SJCRH30 (cell line): ENCODE results near the gene IREB2. TPM values are rescaled to one million over a fixed set of nuclear protein-coding genes. Genes with fewer than 3 reads are reported as not detected.
"Not testable (repeated sequence)": the region's sequence is repeated elsewhere in the genome, so short reads cannot be mapped to it uniquely, and the experiment has no call there.

ENCODE experiments used
- DNase-seq, 2 experiments: peaks; one replicate each; pipeline ENCODE4 v3.0.0-alpha.2; 2015 to 2020
- H3K27ac ChIP-seq: fragments of 250-450 bp; sonication (Bioruptor Pico); 2 replicates; pipeline ENCODE4 v1.5.1; 2020; ENCODE audit warnings: mild to moderate bottlenecking, moderate library complexity
- H3K27me3 ChIP-seq: fragments of 250-450 bp; sonication (Bioruptor Pico); 2 replicates; pipeline ENCODE4 v1.5.1; 2020; ENCODE audit warnings: mild to moderate bottlenecking, moderate library complexity
- H3K36me3 ChIP-seq: fragments of 250-450 bp; sonication (Bioruptor Pico); 2 replicates; pipeline ENCODE4 v1.5.1; 2020; ENCODE audit warnings: mild to moderate bottlenecking, moderate library complexity
- H3K4me1 ChIP-seq: fragments of 250-450 bp; sonication (Bioruptor Pico); 2 replicates; pipeline ENCODE4 v1.5.1; 2020; ENCODE audit warnings: mild to moderate bottlenecking, moderate library complexity
- H3K4me3 ChIP-seq: fragments of 250-450 bp; sonication (Bioruptor Pico); 2 replicates; pipeline ENCODE4 v1.5.1; 2020; ENCODE audit warnings: mild to moderate bottlenecking, moderate library complexity
- H3K9me3 ChIP-seq: fragments of 250-450 bp; sonication (Bioruptor Pico); replicated peaks from 2 replicates; pipeline ENCODE4 v1.5.1; 2020; ENCODE audit warnings: mild to moderate bottlenecking, moderate library complexity
- total RNA-seq: library from RNA; depleted of rRNA; stranded (reverse); fragments of >200 nt; shearing (Covaris generic); gene quantifications from 2 replicates; pipeline ENCODE4 v1.2.3, GENCODE V29; 2014

The IREB2 gene
- total RNA-seq, 1 experiment from 2014 or later, result 44.8 TPM

GRCh38 chr15:78418686-78419085, 19.3 kb upstream of the IREB2 start:
- Histone ChIP-seq H3K4me1 (no peaks in the 10 kb centered on the region), H3K4me3 (no peak overlapping the region), H3K27ac (no peak overlapping the region), H3K36me3 (no peaks in the 10 kb centered on the region), H3K9me3 (no peaks in the 10 kb centered on the region), H3K27me3 (no peaks in the 10 kb centered on the region; the same call in 1 of the 2 replicates)
- no peak for DNase-seq

- H3K4me3 ChIP-seq, result no peak overlapping the region
- H3K4me1 ChIP-seq, result no peaks in the 10 kb centered on the region
- H3K27me3 ChIP-seq, result no peaks in the 10 kb centered on the region; the same call in 1 of the 2 replicates
- no peak overlapping the region for H3K27ac ChIP-seq
- no peaks in the 10 kb centered on the region for H3K9me3 ChIP-seq
- DNase-seq, result no peak
- H3K36me3 ChIP-seq, result no peaks in the 10 kb centered on the region
Measured at GRCh38 chr15:78419367-78419766, 18.6 kb upstream of the IREB2 start.

GRCh38 chr15:78420220-78420619, 17.8 kb upstream of the IREB2 start:
- Histone ChIP-seq H3K27ac (no peak overlapping the region), H3K4me1 (no peaks in the 10 kb centered on the region), H3K36me3 (no peaks in the 10 kb centered on the region)

GRCh38 chr15:78420766-78421165, 17.2 kb upstream of the IREB2 start:
- Histone ChIP-seq H3K27ac (no peak overlapping the region), H3K9me3 (no peaks in the 10 kb centered on the region), H3K4me1 (no peaks in the 10 kb centered on the region), H3K36me3 (no peaks in the 10 kb centered on the region), H3K4me3 (no peak overlapping the region), H3K27me3 (no peaks in the 10 kb centered on the region; the same call in 1 of the 2 replicates)
- DNase-seq, result no peak

More at GRCh38 chr15:78420220-78420619, 17.8 kb upstream of the IREB2 start:
- H3K27me3 ChIP-seq, result no peaks in the 10 kb centered on the region; the same call in 1 of the 2 replicates
- H3K9me3 ChIP-seq, result no peaks in the 10 kb centered on the region
- H3K4me3 ChIP-seq, result no peak overlapping the region
- no peak for DNase-seq

- no peak overlapping the region for H3K4me3 ChIP-seq
- H3K27me3 ChIP-seq, result peaks cover under 1% of the 10 kb centered on the region
- DNase-seq, result no peak
- H3K27ac ChIP-seq, result no peak overlapping the region
- no peaks in the 10 kb centered on the region for H3K9me3 ChIP-seq
- no peaks in the 10 kb centered on the region for H3K4me1 ChIP-seq
- no peaks in the 10 kb centered on the region for H3K36me3 ChIP-seq
Measured at GRCh38 chr15:78421238-78421965, 16.6 kb upstream of the IREB2 start.

GRCh38 chr15:78422571-78423340, 15.3 kb upstream of the IREB2 start:
- no peak overlapping the region for H3K27ac ChIP-seq
- H3K9me3 ChIP-seq, result no peaks in the 10 kb centered on the region
- no peak overlapping the region for H3K4me3 ChIP-seq
- peaks cover 3% of the 10 kb centered on the region for H3K27me3 ChIP-seq
- DNase-seq, result peak; percentile 50 to 81
- no peaks in the 10 kb centered on the region for H3K4me1 ChIP-seq
- H3K36me3 ChIP-seq, result no peaks in the 10 kb centered on the region

- DNase-seq, result no peak
- peaks cover 3% of the 10 kb centered on the region for H3K27me3 ChIP-seq
- H3K9me3 ChIP-seq, result no peaks in the 10 kb centered on the region
- H3K27ac ChIP-seq, result no peak overlapping the region
- no peaks in the 10 kb centered on the region for H3K4me1 ChIP-seq
- no peaks in the 10 kb centered on the region for H3K36me3 ChIP-seq
- no peak overlapping the region for H3K4me3 ChIP-seq
Measured at GRCh38 chr15:78424673-78425072, 13.3 kb upstream of the IREB2 start.

- H3K4me1 ChIP-seq, result no peaks in the 10 kb centered on the region
- no peak overlapping the region for H3K27ac ChIP-seq
- H3K36me3 ChIP-seq, result no peaks in the 10 kb centered on the region
- H3K4me3 ChIP-seq, result no peak overlapping the region
- H3K9me3 ChIP-seq, result no peaks in the 10 kb centered on the region
- H3K27me3 ChIP-seq, result peaks cover 3% of the 10 kb centered on the region
- DNase-seq, result no peak
Measured at GRCh38 chr15:78425643-78426042, 12.4 kb upstream of the IREB2 start.

GRCh38 chr15:78426300-78426699, 11.7 kb upstream of the IREB2 start:
- no peak overlapping the region for H3K4me3 ChIP-seq
- H3K27ac ChIP-seq, result no peak overlapping the region
- no peak for DNase-seq
- H3K4me1 ChIP-seq, result no peaks in the 10 kb centered on the region
- H3K36me3 ChIP-seq, result no peaks in the 10 kb centered on the region
- H3K9me3 ChIP-seq, result no peaks in the 10 kb centered on the region
- peaks cover 7% of the 10 kb centered on the region for H3K27me3 ChIP-seq

GRCh38 chr15:78427953-78428352, 10.1 kb upstream of the IREB2 start:
- H3K27ac ChIP-seq, result no peak overlapping the region

GRCh38 chr15:78429477-78429876, 8.5 kb upstream of the IREB2 start:
- no peaks in the 10 kb centered on the region for H3K4me1 ChIP-seq
- H3K27ac ChIP-seq, result no peak overlapping the region
- no peak for DNase-seq
- no peaks in the 10 kb centered on the region for H3K36me3 ChIP-seq
- H3K9me3 ChIP-seq, result no peaks in the 10 kb centered on the region
- no peak overlapping the region for H3K4me3 ChIP-seq
- peaks cover 7% of the 10 kb centered on the region for H3K27me3 ChIP-seq

More at GRCh38 chr15:78427953-78428352, 10.1 kb upstream of the IREB2 start:
- no peaks in the 10 kb centered on the region for H3K36me3 ChIP-seq
- H3K27me3 ChIP-seq, result peaks cover 7% of the 10 kb centered on the region
- DNase-seq, result no peak
- no peaks in the 10 kb centered on the region for H3K4me1 ChIP-seq
- no peaks in the 10 kb centered on the region for H3K9me3 ChIP-seq
- no peak overlapping the region for H3K4me3 ChIP-seq

- Histone ChIP-seq H3K27ac (no peak overlapping the region), H3K4me3 (no peak overlapping the region), H3K4me1 (no peaks in the 10 kb centered on the region), H3K27me3 (peaks cover 4% of the 10 kb centered on the region; the same call in 1 of the 2 replicates), H3K9me3 (no peaks in the 10 kb centered on the region), H3K36me3 (no peaks in the 10 kb centered on the region)
- no peak for DNase-seq
Measured at GRCh38 chr15:78431955-78432354, 6.1 kb upstream of the IREB2 start.

- DNase-seq, result no peak
- H3K9me3 ChIP-seq, result no peaks in the 10 kb centered on the region
- no peak overlapping the region for H3K4me3 ChIP-seq
- peaks cover 4% of the 10 kb centered on the region; the same call in 1 of the 2 replicates for H3K27me3 ChIP-seq
- H3K27ac ChIP-seq, result no peak overlapping the region
- H3K4me1 ChIP-seq, result no peaks in the 10 kb centered on the region
- no peaks in the 10 kb centered on the region for H3K36me3 ChIP-seq
Measured at GRCh38 chr15:78432664-78433063, 5.4 kb upstream of the IREB2 start.

- DNase-seq, result peak; percentile 22 to 52
- Histone ChIP-seq H3K36me3 (no peaks in the 10 kb centered on the region), H3K27ac (no peak overlapping the region), H3K27me3 (peaks cover 4% of the 10 kb centered on the region; the same call in 1 of the 2 replicates), H3K4me1 (no peaks in the 10 kb centered on the region), H3K4me3 (peak overlapping the region; percentile 20), H3K9me3 (no peaks in the 10 kb centered on the region)
Measured at GRCh38 chr15:78434134-78434533, 3.9 kb upstream of the IREB2 start.

- not testable (repeated sequence) for H3K4me3 ChIP-seq, H3K4me1 ChIP-seq, H3K36me3 ChIP-seq, DNase-seq, H3K9me3 ChIP-seq, H3K27ac ChIP-seq, H3K27me3 ChIP-seq
Measured at GRCh38 chr15:78434711-78435110, 3.3 kb upstream of the IREB2 start.
